Measurements from ENCODE around the gene IL31.

IL31 gene

DNA sequence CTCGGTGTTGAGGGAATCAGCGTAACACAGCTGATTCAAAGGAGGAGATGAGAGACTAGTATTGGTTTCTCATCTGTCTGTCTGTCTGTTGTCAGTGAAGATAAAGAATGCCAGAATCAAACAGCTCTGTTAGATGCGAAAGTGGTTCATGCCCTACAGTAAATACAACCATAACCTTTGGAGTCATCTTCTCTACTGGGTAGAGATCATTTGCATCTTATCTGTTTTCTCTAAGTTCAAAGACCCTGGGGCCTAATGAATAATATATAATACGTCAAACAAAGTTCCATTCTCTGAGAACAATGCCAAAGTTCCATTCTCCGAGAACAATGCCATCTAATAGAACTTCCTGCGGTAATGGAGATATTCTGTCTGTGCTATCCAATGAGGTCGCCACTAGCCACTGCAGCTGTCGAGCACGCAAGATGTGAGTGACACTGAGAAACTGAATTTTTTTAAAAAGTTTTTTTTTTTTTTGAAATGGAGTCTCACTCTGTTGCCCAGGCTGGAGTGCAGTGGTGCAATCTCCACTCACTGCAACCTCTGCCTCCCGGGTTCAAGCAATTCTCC lies 6.6 kb downstream of the IL31 start:
- H3K4me3 ChIP-seq (ENCODE audit: low read depth, low read length): no peak overlapping the region
- no peak for DNase-seq (ENCODE audit: low read depth)
- TF ChIP-seq, protein P1, sequence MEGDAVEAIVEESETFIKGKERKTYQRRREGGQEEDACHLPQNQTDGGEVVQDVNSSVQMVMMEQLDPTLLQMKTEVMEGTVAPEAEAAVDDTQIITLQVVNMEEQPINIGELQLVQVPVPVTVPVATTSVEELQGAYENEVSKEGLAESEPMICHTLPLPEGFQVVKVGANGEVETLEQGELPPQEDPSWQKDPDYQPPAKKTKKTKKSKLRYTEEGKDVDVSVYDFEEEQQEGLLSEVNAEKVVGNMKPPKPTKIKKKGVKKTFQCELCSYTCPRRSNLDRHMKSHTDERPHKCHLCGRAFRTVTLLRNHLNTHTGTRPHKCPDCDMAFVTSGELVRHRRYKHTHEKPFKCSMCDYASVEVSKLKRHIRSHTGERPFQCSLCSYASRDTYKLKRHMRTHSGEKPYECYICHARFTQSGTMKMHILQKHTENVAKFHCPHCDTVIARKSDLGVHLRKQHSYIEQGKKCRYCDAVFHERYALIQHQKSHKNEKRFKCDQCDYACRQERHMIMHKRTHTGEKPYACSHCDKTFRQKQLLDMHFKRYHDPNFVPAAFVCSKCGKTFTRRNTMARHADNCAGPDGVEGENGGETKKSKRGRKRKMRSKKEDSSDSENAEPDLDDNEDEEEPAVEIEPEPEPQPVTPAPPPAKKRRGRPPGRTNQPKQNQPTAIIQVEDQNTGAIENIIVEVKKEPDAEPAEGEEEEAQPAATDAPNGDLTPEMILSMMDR (IDR thresholded peaks at IDR 0.05; ENCODE audit: insufficient read depth, low read depth, low read length, missing control alignments): no peak

DNA sequence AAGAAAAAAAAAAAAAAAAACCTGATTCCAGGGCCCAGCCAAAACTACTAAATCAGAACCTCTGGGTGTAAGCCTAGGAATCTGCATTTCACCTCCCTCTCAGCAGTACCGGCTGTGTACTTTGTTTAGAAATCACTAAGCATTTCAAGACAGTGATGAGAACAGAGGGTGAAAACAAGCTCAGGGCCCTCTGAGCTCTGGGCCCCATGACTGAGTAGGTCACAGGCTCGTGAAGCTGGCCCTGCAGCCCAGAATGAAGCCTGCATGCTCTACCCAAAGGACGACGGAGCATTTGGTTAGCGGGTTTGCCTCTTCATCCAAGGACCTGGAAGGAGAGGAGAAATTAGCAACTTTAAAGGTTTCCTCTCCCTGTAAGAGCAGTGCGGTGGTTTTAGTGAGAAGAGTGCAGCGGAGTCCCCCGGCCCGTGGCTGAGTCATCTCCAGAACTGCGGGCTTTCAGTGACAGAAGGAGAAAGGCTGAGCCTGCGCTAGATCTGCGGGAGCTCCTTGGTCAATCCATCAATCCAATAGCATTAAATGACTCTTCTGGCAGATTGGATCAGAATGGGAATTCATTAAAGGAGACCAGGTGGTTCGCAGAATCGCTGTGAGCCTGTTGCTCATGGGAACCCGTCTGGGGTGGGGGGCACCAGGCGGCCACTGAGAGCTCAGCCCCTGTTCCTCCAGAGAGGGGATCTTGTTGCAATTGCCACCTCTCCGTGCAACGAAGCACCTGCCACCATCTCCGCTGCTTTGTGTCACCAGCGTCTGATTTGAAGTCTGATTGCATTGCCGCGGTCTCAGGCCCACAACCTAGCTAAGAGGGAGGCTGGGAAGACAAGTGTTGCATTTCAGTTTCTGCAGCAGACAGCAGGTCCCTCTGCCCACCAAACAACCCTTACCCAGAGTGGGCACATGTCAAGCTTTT lies 7.3 kb downstream of the IL31 start:
- TF ChIP-seq, protein P1 (IDR thresholded peaks at IDR 0.05; ENCODE audit: insufficient read depth, low read depth, low read length, missing control alignments): no peak
- no peak overlapping the region for H3K4me3 ChIP-seq (ENCODE audit: low read depth, low read length)
- peak; percentile 72 for DNase-seq (ENCODE audit: low read depth)

DNA sequence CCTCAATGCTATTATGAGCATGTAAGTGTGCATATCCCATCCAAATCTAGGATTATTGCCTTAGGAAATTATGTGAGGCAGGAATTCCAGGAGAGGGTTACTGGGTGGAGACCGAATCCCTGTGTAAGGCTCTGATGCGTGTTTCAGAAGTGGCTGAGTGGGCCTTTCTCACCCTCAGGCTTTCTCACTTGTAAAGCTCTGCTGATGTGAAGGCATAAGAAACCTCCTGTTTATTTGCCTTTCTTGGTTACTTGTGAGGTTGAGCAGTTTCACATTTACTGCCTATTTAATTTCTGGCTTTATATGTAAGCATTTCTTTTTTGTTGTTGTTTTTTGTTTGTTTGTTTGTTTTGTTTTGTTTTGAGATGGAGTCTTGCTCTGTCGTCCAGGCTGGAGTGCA lies 11.0 kb downstream of the IL31 start:
- H3K4me3 ChIP-seq (ENCODE audit: low read depth, low read length): no peak overlapping the region
- no peak for DNase-seq (ENCODE audit: low read depth)
- TF ChIP-seq, protein P1 (IDR thresholded peaks at IDR 0.05; ENCODE audit: insufficient read depth, low read depth, low read length, missing control alignments): no peak

DNA sequence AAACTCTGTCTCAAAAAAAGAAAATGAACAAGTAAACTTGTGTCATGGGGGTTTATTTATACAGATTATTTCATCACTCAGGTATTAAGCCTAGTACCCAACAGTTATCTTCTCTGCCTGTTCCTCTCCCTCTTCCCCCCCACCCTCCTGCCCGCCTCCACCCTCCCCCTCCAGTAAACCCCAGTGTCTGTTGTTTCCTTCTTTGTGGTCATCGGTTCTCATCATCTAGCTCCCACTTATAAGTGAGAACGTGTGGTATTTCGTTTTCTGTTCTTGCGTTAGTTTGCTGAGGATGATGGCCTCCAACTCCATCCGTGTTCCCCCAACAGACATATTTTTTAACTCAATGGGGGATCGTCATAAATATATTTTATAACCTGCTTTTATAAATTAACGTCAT lies 12.3 kb downstream of the IL31 start:
- DNase-seq (ENCODE audit: low read depth): peak; percentile 33
- H3K4me3 ChIP-seq (ENCODE audit: low read depth, low read length): no peak overlapping the region
- TF ChIP-seq, protein P1 (IDR thresholded peaks at IDR 0.05; ENCODE audit: insufficient read depth, low read depth, low read length, missing control alignments): no peak

DNA sequence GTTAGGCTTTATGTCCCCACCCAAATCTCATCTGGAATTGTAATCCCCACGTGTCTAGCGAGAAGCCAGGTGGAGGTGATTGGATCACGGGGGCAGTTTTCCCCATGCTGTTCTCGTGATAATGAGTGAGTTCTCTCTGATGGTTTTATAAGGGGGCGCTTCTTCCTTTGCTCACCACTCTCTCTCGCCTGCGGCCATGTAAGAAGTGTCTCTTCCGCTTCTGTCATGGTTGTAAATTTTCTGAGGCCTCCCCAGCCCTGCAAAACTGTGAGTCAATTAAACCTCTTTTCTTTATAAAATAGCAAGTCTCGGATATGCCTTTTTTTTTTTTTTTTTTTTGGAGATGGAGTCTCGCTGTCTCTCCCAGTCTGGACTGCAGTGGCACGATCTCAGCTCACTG lies 13.3 kb downstream of the IL31 start:
- TF ChIP-seq, protein P1 (IDR thresholded peaks at IDR 0.05; ENCODE audit: insufficient read depth, low read depth, low read length, missing control alignments): no peak
- H3K4me3 ChIP-seq (ENCODE audit: low read depth, low read length): no peak overlapping the region

DNA sequence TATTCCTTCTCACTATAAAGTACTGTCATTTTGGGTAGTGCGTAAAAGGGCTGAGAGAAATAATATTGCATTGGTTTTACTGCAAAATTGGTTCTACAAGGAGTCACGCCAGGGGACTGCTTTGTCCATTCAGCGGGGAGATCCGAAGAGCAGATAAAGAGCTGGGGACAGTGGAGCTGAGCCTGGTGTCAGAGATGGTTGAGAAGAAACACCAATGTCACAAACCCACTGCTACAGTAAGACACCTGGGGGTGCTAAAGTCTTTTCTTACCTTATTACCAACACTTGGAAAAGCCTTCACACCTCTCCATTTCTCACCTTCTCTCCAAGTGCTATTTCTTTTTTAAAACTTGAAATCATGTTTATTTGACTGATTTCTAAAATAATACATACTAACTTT lies 14.1 kb downstream of the IL31 start:
- DNase-seq (ENCODE audit: low read depth): no peak
- TF ChIP-seq, protein P1 (IDR thresholded peaks at IDR 0.05; ENCODE audit: insufficient read depth, low read depth, low read length, missing control alignments): peak; percentile 9
- H3K4me3 ChIP-seq (ENCODE audit: low read depth, low read length): no peak overlapping the region

More for the DNA sequence above, 13.3 kb downstream of the IL31 start:
- DNase-seq (ENCODE audit: low read depth): no peak
